PC-3 (cell line): ENCODE data around the gene TNRC6C. TPM values are rescaled to one million over a fixed set of nuclear protein-coding genes. Genes with fewer than 3 reads are reported as not detected.

ENCODE experiments used
- ATAC-seq: fragments of 200-7000 bp; cut with Tn5 transposase; 2 replicates; pipeline ENCODE4 v1.9.1; 2020; ENCODE audit warnings: mild to moderate bottlenecking, moderate library complexity
- BruUV-seq: library from RNA; stranded (reverse); fragments of 400-500 nt; replicated peaks from 2 replicates; lab custom pipeline; 2021; lab: Mats Ljungman, UMichigan
- CTCF ChIA-PET: fragments of 300-600 bp; sonication (Branson Sonifier 250); formaldehyde crosslinking; loops from one replicate; lab custom pipeline; 2022; ENCODE audit warnings: antibody characterized with exemption; lab: Charles Lee
- POLR2A ChIA-PET: fragments of 300-600 bp; sonication (Branson Sonifier 250); formaldehyde crosslinking; loops from one replicate; lab custom pipeline; 2022; ENCODE audit warnings: antibody characterized with exemption; ENCODE audit not compliant: unreplicated experiment; lab: Charles Lee
- DNase-seq: peaks from one replicate; pipeline ENCODE4 v3.0.0-alpha.2; 2015
- H2AFZ ChIP-seq: fragments of 300-600 bp; sonication (generic); 2 replicates; pipeline ENCODE4 v1.6.0; 2016; ENCODE audit warnings: antibody characterized with exemption, low read length
- H3F3A ChIP-seq: fragments of 300-600 bp; sonication (generic); one replicate; pipeline ENCODE4 v1.6.0; 2017; ENCODE audit warnings: antibody characterized with exemption, low read length, control low read depth, mild to moderate bottlenecking; ENCODE audit not compliant: unreplicated experiment
- H3K27ac ChIP-seq: fragments of 300-600 bp; sonication (generic); 2 replicates; pipeline ENCODE4 v1.5.1; 2016; ENCODE audit warnings: mild to moderate bottlenecking, low read length
- H3K27me3 ChIP-seq: fragments of 300-600 bp; sonication (generic); 2 replicates; pipeline ENCODE4 v1.6.1; 2016; ENCODE audit warnings: low read length, mixed read lengths
- H3K36me3 ChIP-seq: fragments of 300-600 bp; sonication (generic); 2 replicates; pipeline ENCODE4 v1.6.1; 2016; ENCODE audit warnings: low read depth, mixed run types, low read length, mixed read lengths
- H3K4me1 ChIP-seq: fragments of 300-600 bp; sonication (generic); 2 replicates; pipeline ENCODE4 v1.5.1; 2016; ENCODE audit warnings: low read length; ENCODE audit not compliant: insufficient read depth
- H3K4me2 ChIP-seq: fragments of 300-600 bp; sonication (generic); 2 replicates; pipeline ENCODE4 v1.6.0; 2016; ENCODE audit warnings: low read length
- H3K4me3 ChIP-seq: fragments of 300-600 bp; sonication (generic); 2 replicates; pipeline ENCODE4 v1.5.1; 2016; ENCODE audit warnings: mild to moderate bottlenecking, low read length, mixed read lengths
- H3K79me2 ChIP-seq: fragments of 300-600 bp; sonication (generic); 2 replicates; pipeline ENCODE4 v1.6.1; 2017; ENCODE audit warnings: low read length, mixed read lengths
- H3K9ac ChIP-seq: fragments of 300-600 bp; sonication (generic); 2 replicates; pipeline ENCODE4 v1.6.0; 2016; ENCODE audit warnings: mild to moderate bottlenecking, low read length
- H3K9me2 ChIP-seq: fragments of 300-600 bp; sonication (generic); replicated peaks from 2 replicates; pipeline ENCODE4 v1.6.1; 2016; ENCODE audit warnings: mixed run types, low read length, mixed read lengths
- H3K9me3 ChIP-seq: fragments of 300-600 bp; sonication (generic); 2 replicates; pipeline ENCODE4 v1.6.1; 2016; ENCODE audit warnings: low read length, mixed read lengths
- H4K20me1 ChIP-seq: fragments of 300-600 bp; sonication (generic); 2 replicates; pipeline ENCODE4 v1.6.1; 2016; ENCODE audit warnings: low read length, mixed read lengths
- CTCF ChIP-seq: fragments of 300-600 bp; sonication (generic); conservative IDR thresholded peaks from 2 replicates; pipeline ENCODE4 v1.5.1; 2017; ENCODE audit warnings: antibody characterized with exemption, low read depth, mild to moderate bottlenecking, low read length
- EZH2 ChIP-seq: fragments of 300-600 bp; sonication (generic); IDR thresholded peaks from one replicate; pipeline ENCODE4 v1.6.1; 2017; ENCODE audit warnings: antibody characterized with exemption, mild to moderate bottlenecking, low read length; ENCODE audit not compliant: unreplicated experiment
- EZH2phosphoT487 ChIP-seq: fragments of 300-600 bp; sonication (generic); IDR thresholded peaks from 2 replicates; pipeline ENCODE4 v1.6.1; 2018; ENCODE audit warnings: mild to moderate bottlenecking, antibody characterized with exemption, low read length, borderline replicate concordance
- intact Hi-C: fragments of 100-400 bp; cut with micrococcal nuclease; formaldehyde crosslinking; loops from 2 replicates; pipeline ENCODE4 v1.9.0; 2023
- total RNA-seq: library from RNA; depleted of rRNA; stranded (reverse); fragments of >200 nt; gene quantifications from 2 replicates; pipeline ENCODE4 v1.2.3, GENCODE V29; 2014

The TNRC6C gene
- total RNA-seq, 1 experiment from 2014 or later: 5.3 TPM

DNA sequence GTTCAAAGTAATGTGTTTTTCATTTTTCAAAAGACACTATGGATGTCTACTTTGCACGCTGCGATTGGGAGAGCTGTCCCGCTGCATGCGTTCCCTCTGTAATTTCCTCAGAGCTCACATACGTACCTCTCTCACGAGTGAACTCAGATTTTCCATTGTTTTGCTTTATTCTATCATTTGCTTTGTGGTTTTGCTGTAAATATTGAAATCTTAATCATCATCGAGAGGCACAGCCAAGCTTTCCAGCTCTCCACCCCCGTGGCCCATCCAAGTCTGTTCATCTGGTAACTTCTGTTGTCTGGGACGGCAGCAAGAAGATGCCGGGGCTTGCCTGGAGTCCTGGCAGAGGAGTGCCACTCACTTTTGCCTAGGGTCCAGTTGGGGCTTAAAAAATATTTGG, 149.0 kb downstream of the TNRC6C start:
- Histone ChIP-seq H2AFZ (no peak overlapping the region), H3K79me2 (no peaks in the 10 kb centered on the region), H3K4me1 (peaks cover 13% of the 10 kb centered on the region), H3K9me2 (no peaks in the 10 kb centered on the region), H3F3A (no peaks in the 10 kb centered on the region), H4K20me1 (no peaks in the 10 kb centered on the region), H3K4me3 (no peak overlapping the region), H3K9ac (no peak overlapping the region), H3K9me3 (no peaks in the 10 kb centered on the region), H3K36me3 (0 out of 2 replicates have a peak, but pooled peaks cover 2% of the 10 kb centered on the region), H3K27ac (no peak overlapping the region), H3K27me3 (no peaks in the 10 kb centered on the region), H3K4me2 (peak overlapping the region; percentile 1; the same call in 1 of the 2 replicates)
- ChIA-PET POLR2A (interaction anchor here (0.7 kb wide), 1 partner anchor 919 kb away, joined by 7 read pairs; no protein-coding TSS in a partner anchor), CTCF (no interaction called here)
- peak; percentile 74 for ATAC-seq
- no TSS peak for BruUV-seq
- no peak for TF ChIP-seq EZH2
- no peak for TF ChIP-seq EZH2phosphoT487
- TF ChIP-seq CTCF: no peak
- DNase-seq: peak; percentile 52
- intact Hi-C loops: no loop called here

DNA sequence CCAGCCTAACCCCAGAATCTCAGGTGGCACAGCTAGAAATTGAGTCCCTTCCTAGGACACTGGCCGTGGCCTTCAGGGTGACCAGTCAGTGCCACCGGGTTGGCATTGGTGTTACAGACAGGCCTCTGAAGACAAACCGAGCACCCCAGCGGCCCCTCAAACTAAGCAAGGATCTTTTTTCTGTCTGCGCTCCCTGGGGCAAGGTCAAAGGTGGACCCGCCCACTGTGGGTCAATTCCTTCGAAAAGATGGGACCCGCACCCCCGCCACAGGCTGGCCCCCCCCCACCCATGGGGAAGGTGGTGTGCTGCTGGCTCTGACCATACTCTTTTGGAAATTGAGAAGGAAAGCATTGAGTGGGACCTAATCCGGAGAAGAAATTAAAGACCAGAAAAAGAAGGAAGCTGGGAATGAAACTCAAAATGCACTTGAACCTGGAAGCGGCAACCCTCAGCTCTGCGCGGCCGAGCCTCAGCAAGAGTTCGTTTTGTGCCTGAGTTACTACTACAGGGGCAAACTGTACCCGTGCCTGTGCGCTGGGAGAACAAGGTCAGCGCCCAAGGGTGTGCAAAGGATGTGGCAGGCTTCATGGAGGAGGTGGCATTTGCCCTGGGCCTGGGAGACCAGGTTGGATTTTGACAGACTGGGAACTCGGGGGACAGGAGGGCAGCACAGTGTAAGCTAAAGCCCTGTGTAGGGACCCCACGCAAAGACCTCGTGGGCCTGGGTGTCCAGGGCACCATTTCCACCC, 149.6 kb downstream of the TNRC6C start:
- POLR2A ChIA-PET: no interaction called here

More for the DNA sequence above, 149.6 kb downstream of the TNRC6C start:
- no peak for DNase-seq
- H3K9ac ChIP-seq: no peak overlapping the region
- CTCF ChIA-PET: no interaction called here
- no peaks in the 10 kb centered on the region for H3K79me2 ChIP-seq
- H3K4me1 ChIP-seq: peaks cover 13% of the 10 kb centered on the region
- BruUV-seq: no TSS peak
- H3K27me3 ChIP-seq: no peaks in the 10 kb centered on the region
- no peak for ATAC-seq
- H3F3A ChIP-seq: no peaks in the 10 kb centered on the region
- H3K27ac ChIP-seq: no peak overlapping the region
- no peaks in the 10 kb centered on the region for H4K20me1 ChIP-seq
- no peak overlapping the region for H2AFZ ChIP-seq
- no peaks in the 10 kb centered on the region for H3K9me3 ChIP-seq
- intact Hi-C loops: no loop called here
- no peaks in the 10 kb centered on the region for H3K9me2 ChIP-seq
- no peak overlapping the region for H3K4me3 ChIP-seq
- no peak for TF ChIP-seq EZH2phosphoT487
- no peak for TF ChIP-seq EZH2
- TF ChIP-seq CTCF: no peak
- H3K36me3 ChIP-seq: 0 out of 2 replicates have a peak, but pooled peaks cover 2% of the 10 kb centered on the region
- H3K4me2 ChIP-seq: 0 out of 2 replicates have a peak overlapping the region, but pooled peaks have one; percentile 1
